GM19238 (cell line): ENCODE data around the gene TAF5.
"Not testable (repeated sequence)": the region's sequence is repeated elsewhere in the genome, so short reads cannot be mapped to it uniquely, and the experiment has no call there.

Source experiments
- DNase-seq: peaks from one replicate; pipeline ENCODE4 v3.0.0; 2011; ENCODE audit warnings: low spot score; ENCODE audit not compliant: insufficient read length

The TAF5 gene

DNA sequence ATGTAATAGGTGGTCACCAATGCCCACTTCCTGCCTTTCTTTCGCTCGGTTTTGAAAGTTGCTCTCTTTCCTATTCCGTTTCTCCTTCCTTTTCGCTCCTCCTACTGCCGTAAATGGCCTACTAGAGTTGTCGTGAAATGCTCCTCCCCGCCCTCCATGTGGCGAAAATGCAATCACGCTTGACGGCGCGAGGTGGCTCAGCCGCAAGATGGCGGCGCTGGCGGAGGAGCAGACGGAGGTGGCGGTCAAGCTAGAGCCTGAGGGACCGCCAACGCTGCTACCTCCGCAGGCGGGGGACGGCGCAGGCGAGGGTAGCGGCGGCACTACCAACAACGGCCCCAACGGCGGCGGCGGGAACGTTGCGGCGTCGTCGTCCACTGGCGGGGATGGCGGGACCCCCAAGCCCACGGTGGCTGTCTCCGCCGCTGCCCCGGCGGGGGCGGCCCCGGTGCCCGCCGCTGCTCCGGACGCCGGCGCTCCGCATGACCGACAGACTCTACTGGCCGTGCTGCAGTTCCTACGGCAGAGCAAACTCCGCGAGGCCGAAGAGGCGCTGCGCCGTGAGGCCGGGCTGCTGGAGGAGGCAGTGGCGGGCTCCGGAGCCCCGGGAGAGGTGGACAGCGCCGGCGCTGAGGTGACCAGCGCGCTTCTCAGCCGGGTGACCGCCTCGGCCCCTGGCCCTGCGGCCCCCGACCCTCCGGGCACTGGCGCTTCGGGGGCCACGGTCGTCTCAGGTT, at the start of gene TAF5:
Gene TAF5 (plus strand): TSS at position 195 of the 737 bp plus-strand sequence. CDS start 14 bp downstream, at position 209.
- DNase-seq: peak; percentile 75

DNA sequence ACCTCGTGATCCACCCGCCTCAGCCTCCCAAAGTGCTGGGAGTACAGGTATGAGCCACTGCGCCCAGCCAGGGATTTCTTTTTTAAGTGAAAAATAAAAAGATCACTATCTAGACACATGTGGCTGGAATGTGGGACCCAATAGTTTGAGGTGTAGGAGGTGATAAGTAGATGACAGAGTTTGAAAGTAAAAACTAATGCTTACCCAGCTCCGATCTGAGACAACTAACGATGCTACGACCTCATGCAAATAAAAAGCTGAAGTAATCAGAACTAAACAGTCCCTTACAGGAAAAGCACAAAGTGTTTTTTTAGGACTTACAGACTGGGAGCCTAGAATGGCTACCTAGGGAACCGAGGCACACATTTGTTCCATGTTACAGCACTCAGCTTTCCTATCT, 39.9 kb upstream of the TAF5 start:
- no peak for DNase-seq

DNA sequence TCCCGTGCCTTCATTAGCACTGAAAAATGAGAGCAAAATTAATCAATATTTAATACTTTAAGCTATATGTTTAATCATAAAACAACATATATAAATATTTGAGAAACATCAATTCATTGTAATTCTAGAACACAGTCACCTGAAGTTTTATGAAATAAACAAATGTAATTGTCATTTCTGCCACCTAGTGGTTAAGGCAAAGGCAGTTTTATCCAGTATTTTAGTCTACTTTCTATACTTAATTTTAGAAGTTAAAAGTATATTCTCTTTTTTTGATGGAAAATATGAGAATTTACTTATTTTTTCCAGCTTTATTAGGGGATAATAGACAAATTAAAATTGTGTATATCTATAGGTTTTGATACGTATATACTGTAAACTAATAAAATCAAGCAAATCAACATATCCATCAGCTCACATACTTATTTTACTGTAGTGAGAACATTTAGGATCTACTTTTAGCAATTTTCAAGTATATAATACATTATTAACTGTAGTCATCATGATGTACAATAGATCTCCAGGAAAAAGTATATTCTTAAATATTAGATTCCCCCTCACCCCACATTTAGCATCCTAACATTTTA, 33.7 kb upstream of the TAF5 start:
- no peak for DNase-seq

DNA sequence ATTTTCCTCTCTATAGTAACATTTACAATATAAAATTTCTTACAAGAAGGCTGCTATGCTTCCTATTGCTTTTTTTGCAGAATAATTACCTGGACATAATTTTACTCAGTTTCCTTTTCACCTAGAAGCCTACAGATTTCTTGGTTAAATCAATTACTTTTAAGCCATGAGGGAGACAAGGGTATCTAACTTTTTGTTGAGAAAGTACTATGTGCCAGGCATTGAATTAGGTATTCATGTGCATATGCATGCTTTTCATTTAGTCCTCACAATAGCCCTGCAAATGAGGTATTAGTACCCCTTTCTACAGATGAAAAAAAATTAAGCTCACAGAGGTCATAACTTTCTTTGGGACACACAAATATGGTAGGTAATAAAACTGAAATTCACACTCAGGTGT, 33.2 kb upstream of the TAF5 start:
- DNase-seq: no peak

DNA sequence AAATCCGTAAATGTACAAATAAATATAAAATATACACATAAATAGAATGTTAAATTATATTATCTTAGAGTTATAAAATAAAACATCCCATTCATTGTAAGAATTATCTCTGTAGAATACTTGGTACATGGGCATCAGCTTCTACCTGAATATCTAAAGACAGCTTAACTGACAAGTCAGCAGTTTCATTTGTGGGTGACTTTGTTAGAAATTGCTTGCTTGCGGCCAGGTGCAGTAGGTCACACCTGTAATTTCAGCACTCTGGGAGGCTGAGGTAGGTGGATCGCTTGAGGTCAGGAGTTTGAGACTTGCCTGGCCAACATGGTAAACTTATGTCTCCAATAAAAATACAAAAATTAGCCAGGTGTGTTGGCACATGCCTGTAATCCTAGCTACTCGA, 31.4 kb upstream of the TAF5 start:
- no peak for DNase-seq

DNA sequence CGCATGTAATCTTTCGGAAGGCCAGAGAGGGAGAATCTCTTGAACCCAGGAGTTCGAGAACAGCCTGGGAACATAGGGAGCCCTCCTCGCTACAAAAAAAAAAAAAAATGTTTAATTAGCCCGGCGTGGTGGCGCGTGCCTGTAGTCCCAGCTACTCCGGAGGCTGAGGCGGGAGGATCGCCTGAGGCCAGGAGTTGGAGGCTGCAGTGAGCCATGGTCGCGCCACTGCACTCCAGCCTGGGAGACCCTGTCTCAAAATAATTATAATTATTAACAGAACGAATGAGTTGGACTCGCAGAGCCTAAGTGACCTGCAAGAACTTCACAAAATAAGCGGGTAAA, 17.6 kb upstream of the TAF5 start:
- DNase-seq: no peak

DNA sequence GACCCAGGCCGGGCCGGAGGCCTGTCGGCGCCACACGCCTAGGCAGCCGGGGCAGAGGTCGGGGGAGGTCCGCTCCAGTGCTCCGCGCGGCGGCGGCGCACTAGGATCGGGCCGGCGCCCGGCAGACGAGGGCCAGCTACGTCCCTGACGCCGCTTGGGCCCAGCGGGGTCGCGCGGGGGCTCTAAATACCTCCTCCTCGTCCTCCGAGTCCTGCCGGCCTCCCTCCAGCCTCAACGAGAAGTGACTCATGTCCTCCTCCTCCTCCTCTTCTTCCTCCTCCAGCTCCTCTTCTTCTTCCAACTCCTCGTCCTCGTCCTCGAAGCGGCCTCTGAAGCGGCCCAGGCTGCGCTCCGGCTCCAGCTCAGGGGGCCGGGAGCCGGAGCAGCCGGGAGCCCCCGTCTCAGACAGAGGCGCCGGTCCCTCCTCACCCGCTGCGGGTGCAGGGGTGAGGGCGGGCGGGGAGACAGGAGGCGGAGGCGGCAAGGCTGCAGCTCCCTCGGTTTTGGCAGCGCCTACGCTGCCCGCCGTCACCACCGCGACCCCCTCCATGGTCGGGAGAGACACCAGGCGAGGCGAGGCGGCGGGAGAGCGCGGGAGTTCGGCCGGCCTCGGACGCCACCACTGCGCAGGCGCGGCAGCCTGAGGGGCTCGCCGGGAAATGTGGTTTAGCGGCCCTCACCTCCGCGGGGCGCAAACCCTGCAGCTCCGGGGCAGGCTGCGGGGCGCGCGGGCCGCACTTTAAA, 17.1 kb upstream of the TAF5 start, which contains the start of gene PCGF6:
Gene PCGF6 (minus strand): TSS at position 624 of the 744 bp plus-strand sequence. CDS start 74 bp downstream, at position 550.
- peak; percentile 88 for DNase-seq

DNA sequence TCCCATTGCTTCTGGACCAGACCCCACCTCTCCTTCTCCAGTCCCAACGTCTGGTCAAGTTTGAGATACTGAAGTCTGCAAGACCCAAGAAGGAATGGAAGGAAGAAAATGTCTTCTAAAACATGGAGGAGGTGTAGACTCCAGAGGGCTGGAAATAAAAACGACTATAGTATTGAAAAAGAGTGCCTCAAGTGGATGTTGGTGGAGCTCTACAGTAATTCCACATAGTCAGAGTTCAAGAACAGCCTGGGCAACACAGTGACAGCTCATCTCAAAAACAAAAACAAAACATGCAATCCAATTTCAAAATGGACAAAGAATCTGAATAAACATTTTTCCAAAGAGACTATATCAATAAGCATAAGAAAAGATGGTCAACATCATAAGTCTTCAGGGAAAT, 14.5 kb upstream of the TAF5 start:
- no peak for DNase-seq

DNA sequence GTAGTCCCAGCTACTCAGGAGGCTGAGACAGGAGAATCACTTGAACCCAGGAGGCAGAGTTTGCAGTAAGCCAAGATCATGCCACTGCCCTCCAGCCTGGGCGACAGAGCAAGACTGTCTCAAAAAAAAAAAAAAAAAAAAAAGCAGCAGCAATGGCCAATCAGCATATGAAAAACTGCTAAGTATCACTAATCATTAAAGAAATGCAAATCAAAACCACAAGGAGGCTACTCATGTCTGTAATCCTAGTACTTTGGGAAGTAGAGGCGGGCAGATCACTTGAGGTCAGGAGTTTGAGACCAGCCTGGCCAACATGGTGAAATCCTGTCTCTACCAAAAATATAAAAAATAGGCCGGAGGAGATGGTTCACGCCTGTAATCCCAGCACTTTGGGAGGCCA, 13.2 kb upstream of the TAF5 start:
- DNase-seq: not testable (repeated sequence)

DNA sequence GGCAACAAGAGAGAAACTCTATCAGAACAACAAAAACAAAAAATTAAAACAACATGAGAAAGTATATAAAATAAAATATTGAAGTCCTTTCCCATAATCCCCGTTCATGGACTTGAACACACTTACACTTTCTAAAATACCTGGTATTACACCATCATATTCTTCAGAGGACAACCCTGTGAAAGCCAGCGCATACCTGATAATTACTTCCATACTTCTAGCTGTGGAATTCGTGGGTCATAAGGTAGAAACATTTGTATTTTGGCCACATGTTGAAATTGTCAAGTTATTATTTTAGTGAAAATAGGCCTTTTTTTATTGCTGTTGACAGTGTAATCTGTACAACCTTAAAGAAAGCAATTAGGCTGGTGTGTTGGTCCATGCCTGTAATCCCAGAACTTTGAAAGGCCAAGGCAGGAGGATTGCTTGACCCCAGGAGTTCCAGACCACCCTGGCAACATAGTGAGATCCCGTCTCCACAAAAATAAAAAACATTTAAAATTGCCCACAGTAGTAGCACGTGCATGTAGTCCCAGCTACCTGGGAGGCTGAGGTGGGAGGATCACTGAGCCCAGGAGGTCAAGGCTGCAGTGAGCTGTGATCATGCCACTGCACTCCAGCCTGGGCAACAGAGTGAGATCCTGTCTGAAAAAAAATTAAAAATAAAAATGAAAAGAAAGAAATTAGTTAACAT, 11.7 kb upstream of the TAF5 start:
- DNase-seq: no peak

DNA sequence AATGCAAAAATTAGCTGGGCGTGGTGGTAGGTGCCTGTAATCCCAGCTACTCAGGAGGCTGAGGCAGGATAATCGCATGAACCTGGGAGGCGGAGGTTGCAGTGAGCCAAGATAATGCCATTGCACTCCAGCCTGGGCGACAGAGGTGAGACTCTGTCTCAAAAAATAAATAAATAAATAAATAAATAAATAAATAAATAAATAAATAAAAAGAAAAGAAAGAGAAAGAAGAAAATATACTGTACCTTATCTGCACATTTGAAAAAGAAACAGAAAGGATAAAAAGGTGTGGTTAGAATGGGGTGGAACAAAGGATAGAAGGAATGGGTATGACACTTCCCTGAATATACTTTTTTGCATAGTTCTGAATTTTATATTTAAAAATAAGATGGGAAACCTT, 8.3 kb upstream of the TAF5 start:
- not testable (repeated sequence) for DNase-seq

DNA sequence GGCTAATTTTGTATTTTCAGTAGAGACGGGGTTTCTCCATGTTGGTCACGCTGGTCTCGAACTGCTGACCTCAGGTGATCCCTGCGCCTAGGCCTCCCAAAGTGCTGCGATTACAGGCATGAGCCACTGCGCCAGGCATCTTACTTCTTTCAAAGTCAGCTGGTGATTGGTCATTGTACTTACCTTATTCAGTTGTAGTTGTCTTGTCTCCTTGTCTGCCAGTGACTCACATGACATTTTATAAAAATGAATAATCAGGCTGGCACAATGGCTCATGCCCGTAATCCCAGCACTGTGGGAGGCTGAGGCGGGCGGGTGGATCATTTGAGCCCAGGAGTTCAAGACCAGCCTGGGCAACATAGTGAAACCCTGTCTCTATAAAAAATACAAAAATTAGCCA, 7.0 kb upstream of the TAF5 start:
- DNase-seq: not testable (repeated sequence)

DNA sequence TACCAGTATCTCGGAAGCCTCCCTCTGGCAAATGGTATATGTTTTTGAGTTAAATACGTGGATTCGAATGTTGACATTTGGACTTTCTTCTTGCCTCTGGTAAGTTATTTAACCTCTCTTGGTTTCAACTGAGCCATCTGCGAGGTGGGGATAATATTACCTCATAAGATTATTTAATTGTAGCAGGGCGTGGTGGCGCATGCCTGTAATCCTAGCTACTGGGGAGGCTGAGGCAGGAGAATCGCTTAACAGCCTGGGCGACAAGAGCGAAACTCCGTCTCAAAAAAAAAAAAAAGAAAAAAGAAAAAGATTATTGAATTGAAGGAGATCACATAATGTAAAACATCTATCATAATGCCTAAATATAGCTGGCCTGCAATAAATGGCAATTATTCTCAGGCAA, 396 bp upstream of the TAF5 start:
- DNase-seq: no peak

DNA sequence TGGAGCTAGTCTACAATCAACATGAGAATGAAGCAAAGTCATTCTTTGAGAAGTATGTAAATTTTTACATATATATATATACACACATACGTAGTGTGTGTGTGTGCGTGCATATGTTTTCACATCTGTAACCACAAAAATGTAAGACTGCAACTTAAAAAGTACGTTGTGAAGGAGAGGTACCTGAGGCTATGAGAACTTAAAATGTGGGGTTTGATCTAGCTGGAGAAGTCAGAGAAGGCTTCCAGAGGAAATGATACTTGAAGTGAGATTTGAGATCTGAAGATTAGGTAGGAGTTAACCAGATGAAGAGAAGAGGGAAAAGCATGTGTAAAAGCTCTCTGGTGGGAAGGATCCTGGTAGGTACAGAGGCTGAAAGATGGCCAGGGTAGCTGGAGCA, 5.8 kb downstream of the TAF5 start:
- DNase-seq: no peak

DNA sequence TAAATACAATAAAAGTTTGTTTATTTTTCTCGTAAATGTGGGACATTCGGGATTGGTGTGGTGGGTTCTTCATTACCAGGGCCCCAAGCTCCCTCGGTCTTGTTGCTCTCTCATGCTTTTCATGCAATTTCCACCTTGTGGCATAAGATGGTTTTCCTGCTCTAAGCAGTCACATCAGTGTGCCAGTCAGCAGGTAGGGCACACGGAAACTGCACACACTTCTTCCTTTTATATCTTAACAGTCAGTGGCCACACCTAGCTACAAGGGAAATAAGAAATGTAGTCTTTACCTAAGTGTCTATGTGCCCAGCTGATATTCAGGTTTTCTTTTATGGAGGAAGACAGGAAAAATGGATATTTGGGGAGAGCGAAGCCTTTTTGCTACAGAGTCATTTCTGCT, 6.5 kb downstream of the TAF5 start:
- no peak for DNase-seq

DNA sequence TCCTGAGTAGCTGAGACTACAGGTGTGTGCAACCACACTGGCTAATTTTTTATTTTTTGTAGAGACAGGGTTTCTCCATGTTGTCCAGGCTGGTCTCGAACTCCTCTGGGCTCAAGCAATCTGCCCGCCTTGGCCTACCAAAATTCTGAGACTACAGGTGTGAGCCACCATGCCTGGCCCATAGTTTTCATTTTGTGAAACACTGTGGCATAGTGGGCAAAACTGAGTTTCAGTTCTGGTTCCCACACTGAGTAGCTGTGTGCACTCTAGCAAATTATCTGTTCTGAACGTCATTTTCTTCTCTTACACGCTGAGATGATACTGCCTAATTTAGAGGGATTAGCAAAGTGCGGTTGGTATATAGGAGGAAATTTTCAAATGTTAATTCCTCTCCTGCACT, 15.0 kb downstream of the TAF5 start:
- DNase-seq: no peak

DNA sequence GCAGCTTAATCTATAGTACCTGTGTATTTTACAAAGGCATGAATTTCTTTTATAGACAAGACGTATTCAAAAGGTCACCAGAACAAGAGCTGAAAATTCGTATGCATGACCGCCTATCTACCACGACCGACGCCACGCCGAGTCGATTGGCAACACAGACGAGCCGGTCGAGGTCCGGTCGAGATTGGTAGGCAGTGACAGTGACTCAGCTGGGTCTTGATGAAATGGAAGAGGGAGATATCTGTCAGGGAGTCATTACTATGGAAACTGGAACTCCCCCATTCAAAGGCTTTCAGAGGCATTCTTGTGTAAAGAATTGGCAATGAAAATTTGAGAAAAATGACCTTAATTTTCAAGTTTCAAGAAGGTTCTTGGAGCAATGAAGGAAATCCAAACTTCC, 26.4 kb downstream of the TAF5 start:
- no peak for DNase-seq

DNA sequence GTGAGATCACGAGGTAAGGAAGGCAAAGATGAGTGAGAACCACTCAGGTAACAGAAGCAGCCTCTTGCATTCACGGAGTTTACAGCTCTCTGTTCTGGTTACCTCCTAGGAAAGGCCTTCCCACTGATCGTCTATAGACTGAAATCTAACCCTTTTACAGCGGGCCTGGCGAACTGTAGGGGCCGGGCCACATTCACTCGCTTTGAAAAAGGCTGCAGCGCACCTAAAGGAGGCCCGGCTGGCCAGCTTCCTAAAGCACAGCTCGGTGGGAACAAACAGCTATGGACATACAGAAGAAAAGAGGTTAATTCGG, 27.9 kb downstream of the TAF5 start:
- no peak for DNase-seq

DNA sequence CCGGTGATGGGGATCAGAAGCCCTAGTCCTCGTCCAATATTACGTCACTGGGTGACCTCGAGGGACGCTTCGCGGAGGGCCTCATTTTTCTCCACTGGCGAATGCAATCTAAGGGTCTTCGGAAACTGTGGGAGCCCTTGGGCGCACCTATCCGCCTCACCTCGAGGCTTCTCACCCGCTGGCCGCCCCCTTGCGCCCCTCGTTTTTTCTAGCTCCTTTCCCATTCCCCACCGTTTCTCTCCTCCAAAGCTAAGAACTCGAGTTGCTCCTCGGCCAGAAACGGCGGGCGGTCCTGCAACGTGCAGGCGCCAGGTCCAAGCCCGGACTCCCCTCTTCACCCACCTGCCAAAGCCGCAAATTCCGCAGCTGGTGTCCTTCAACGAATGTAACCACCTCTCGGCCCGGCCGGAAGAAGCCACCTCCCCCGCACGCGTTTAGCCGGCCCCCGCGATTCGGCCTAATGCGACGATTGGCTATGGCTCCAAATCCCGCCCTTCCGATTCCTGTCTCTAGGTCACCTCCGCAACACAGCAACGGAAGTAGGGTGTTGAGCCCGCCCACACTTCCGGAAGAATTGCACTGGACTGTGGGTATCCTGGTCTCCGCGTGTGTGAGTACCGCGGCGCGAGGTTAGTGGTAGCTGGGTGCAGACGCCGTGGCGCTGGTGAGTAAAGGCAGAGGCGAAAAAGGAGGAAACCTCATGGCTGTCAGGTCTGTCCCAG, 28.5 kb downstream of the TAF5 start, which contains the start of the genes ATP5MK and PDCD11:
Gene ATP5MK (minus strand): TSS at position 409 of the 722 bp plus-strand sequence. CDS start 4,018 bp downstream, outside the sequence.
Gene PDCD11 (plus strand): TSS at position 560 of the 722 bp plus-strand sequence. CDS start 1,801 bp downstream, outside the sequence.
- DNase-seq: peak; percentile 92

DNA sequence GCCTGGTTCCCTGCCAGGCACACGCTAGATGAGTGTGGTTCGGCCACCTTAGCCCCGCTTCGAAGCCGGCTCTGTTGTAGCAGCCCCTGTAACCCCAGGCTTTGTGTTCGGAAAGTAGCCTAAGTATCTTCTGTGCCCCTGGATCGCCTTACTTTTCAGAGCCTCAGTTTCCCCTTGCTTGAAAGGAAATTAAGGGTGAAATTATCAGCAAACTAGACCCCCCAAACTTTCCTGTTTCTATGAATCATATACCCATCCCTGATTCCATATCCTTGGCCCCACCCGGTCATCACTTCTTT, 29.0 kb downstream of the TAF5 start:
- no peak for DNase-seq

DNA sequence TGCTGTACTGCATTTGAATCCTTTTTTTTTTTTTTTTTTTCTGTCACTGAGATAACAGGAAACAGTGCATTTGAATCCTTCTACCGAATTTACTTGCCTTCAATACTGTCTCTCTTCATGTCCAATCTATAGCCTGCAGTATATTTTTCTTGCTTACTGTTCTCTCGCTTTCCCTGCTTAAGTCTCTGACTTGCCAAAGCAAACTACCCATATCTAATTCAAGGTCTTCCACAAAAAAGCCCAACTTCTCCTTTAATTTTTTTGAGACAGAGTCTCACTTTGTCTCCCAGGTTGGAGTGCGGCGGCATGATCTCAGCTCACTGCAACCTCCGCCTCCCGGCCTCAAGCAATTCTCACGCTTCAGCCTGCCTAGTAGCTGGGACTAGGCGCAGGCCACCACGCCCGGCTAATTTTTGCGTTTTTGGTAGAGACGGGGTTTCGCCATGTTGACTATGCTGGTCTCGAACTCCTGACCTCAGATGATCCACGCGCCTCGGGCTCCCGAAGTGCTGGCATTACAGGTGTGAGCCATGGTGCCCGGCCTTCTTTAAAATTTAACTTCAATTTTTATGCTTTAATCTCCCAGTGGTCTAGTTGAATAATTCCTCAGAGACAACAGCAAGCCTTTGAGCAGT, 29.5 kb downstream of the TAF5 start:
- DNase-seq: no peak
